BE2C (cell line): ENCODE measurements around the gene SFMBT2.

Experiments
- DNase-seq: peaks from one replicate; pipeline ENCODE4 v3.0.0-alpha.2; 2020
- H3K27me3 ChIP-seq: fragments of 250-450 bp; sonication (Bioruptor Pico); 2 replicates; pipeline ENCODE4 v1.5.1; 2020; ENCODE audit warnings: mild to moderate bottlenecking
- H3K36me3 ChIP-seq: fragments of 250-450 bp; sonication (Bioruptor Pico); 2 replicates; pipeline ENCODE4 v1.5.1; 2020; ENCODE audit warnings: mild to moderate bottlenecking
- H3K4me1 ChIP-seq: fragments of 250-450 bp; sonication (Bioruptor Pico); 2 replicates; pipeline ENCODE4 v1.5.1; 2020
- H3K4me3 ChIP-seq: 2 replicates; pipeline ENCODE4 v1.5.1; 2011; ENCODE audit warnings: low read depth, low read length
- H3K9me3 ChIP-seq: fragments of 250-450 bp; sonication (Bioruptor Pico); 2 replicates; pipeline ENCODE4 v1.5.1; 2020
- CTCF ChIP-seq: IDR thresholded peaks from 2 replicates; pipeline ENCODE4 v1.5.1; 2012; ENCODE audit warnings: mild to moderate bottlenecking, low read depth, low read length

The SFMBT2 gene

GRCh38 chr10:7385114-7385513, 25.7 kb downstream of the SFMBT2 start:
- Histone ChIP-seq H3K9me3 (no peaks in the 10 kb centered on the region), H3K36me3 (peaks cover 10% of the 10 kb centered on the region), H3K4me1 (no peaks in the 10 kb centered on the region), H3K27me3 (no peaks in the 10 kb centered on the region), H3K4me3 (no peak overlapping the region)
- no peak for DNase-seq
- TF ChIP-seq CTCF = no peak

GRCh38 chr10:7383442-7383841, 27.4 kb downstream of the SFMBT2 start:
- no peak overlapping the region for H3K4me3 ChIP-seq
- H3K4me1 ChIP-seq = no peaks in the 10 kb centered on the region
- TF ChIP-seq CTCF = no peak
- H3K36me3 ChIP-seq = peaks cover 16% of the 10 kb centered on the region
- H3K27me3 ChIP-seq = no peaks in the 10 kb centered on the region
- no peak for DNase-seq
- H3K9me3 ChIP-seq = no peaks in the 10 kb centered on the region

- Histone ChIP-seq H3K4me3 (no peak overlapping the region), H3K9me3 (no peaks in the 10 kb centered on the region), H3K27me3 (no peaks in the 10 kb centered on the region), H3K36me3 (peaks cover 28% of the 10 kb centered on the region), H3K4me1 (no peaks in the 10 kb centered on the region)
- no peak for DNase-seq
- no peak for TF ChIP-seq CTCF
Measured at GRCh38 chr10:7380704-7381241, 30.1 kb downstream of the SFMBT2 start.

- peaks cover 32% of the 10 kb centered on the region for H3K36me3 ChIP-seq
- H3K4me3 ChIP-seq = no peak overlapping the region
- no peaks in the 10 kb centered on the region for H3K27me3 ChIP-seq
- H3K9me3 ChIP-seq = no peaks in the 10 kb centered on the region
- TF ChIP-seq CTCF = no peak
- H3K4me1 ChIP-seq = no peaks in the 10 kb centered on the region
- DNase-seq = no peak
Measured at GRCh38 chr10:7378602-7379403, 32.0 kb downstream of the SFMBT2 start.

- Histone ChIP-seq H3K36me3 (peaks cover 37% of the 10 kb centered on the region), H3K4me3 (no peak overlapping the region), H3K27me3 (no peaks in the 10 kb centered on the region), H3K4me1 (no peaks in the 10 kb centered on the region), H3K9me3 (no peaks in the 10 kb centered on the region)
- DNase-seq = no peak
- no peak for TF ChIP-seq CTCF
Measured at GRCh38 chr10:7377614-7378248, 33.1 kb downstream of the SFMBT2 start.

- peaks cover 38% of the 10 kb centered on the region for H3K36me3 ChIP-seq
- H3K4me3 ChIP-seq = no peak overlapping the region
- DNase-seq = no peak
- no peaks in the 10 kb centered on the region for H3K4me1 ChIP-seq
- no peaks in the 10 kb centered on the region for H3K9me3 ChIP-seq
- no peak for TF ChIP-seq CTCF
- H3K27me3 ChIP-seq = no peaks in the 10 kb centered on the region
Measured at GRCh38 chr10:7374795-7375194, 36.0 kb downstream of the SFMBT2 start.
